PC-9 (cell line): ENCODE data around the gene ANKRD52. TPM values are rescaled to one million over a fixed set of nuclear protein-coding genes. Genes with fewer than 3 reads are reported as not detected.

Source experiments
- BruUV-seq: library from RNA; stranded (reverse); fragments of 400-500 nt; replicated peaks from 2 replicates; lab custom pipeline; 2021; lab: Mats Ljungman, UMichigan
- CTCF ChIA-PET: fragments of 300-600 bp; sonication (Branson Sonifier 250); formaldehyde crosslinking; loops from one replicate; lab custom pipeline; 2022; ENCODE audit warnings: antibody characterized with exemption; lab: Charles Lee
- POLR2A ChIA-PET: fragments of 300-600 bp; sonication (Branson Sonifier 250); formaldehyde crosslinking; loops from one replicate; lab custom pipeline; 2022; ENCODE audit warnings: antibody characterized with exemption; ENCODE audit not compliant: unreplicated experiment; lab: Charles Lee
- DNase-seq, 2 experiments: peaks; one replicate each; pipeline versions ENCODE4 v3.0.0 to v3.0.0-alpha.2; 2015 to 2022; ENCODE audit warnings: mixed read lengths in 1 of 2
- H2AFZ ChIP-seq: fragments of 200-600 bp; sonication (generic); 2 replicates; pipeline ENCODE4 v1.8.1; 2017; ENCODE audit warnings: antibody characterized with exemption
- H3F3A ChIP-seq: fragments of 200-600 bp; sonication (generic); 2 replicates; pipeline ENCODE4 v1.8.1; 2017; ENCODE audit warnings: antibody characterized with exemption, mild to moderate bottlenecking, low read depth; ENCODE audit not compliant: insufficient read depth
- H3K27ac ChIP-seq: fragments of 200-600 bp; sonication (generic); 2 replicates; pipeline ENCODE4 v1.6.1; 2016; ENCODE audit warnings: mixed run types
- H3K27me3 ChIP-seq: fragments of 200-600 bp; sonication (generic); 2 replicates; pipeline ENCODE4 v1.6.1; 2016; ENCODE audit warnings: low read depth, mixed run types; ENCODE audit not compliant: insufficient read depth
- H3K36me3 ChIP-seq: fragments of 200-600 bp; sonication (generic); 2 replicates; pipeline ENCODE4 v1.6.1; 2016; ENCODE audit warnings: low read depth, mixed run types
- H3K4me1 ChIP-seq: fragments of 200-600 bp; sonication (generic); replicated peaks from 2 replicates; pipeline ENCODE4 v1.6.1; 2016; ENCODE audit warnings: mixed run types; ENCODE audit not compliant: insufficient read depth
- H3K4me2 ChIP-seq: fragments of 200-600 bp; sonication (generic); 2 replicates; pipeline ENCODE4 v1.6.1; 2017; ENCODE audit warnings: mixed run types
- H3K4me3 ChIP-seq: fragments of 200-600 bp; sonication (generic); 2 replicates; pipeline ENCODE4 v1.6.1; 2016; ENCODE audit warnings: mixed run types
- H3K79me2 ChIP-seq: fragments of 200-600 bp; sonication (generic); 2 replicates; pipeline ENCODE4 v1.6.1; 2017; ENCODE audit warnings: low read depth, mixed run types
- H3K9me2 ChIP-seq: fragments of 200-600 bp; sonication (generic); 2 replicates; pipeline ENCODE4 v1.8.1; 2017; ENCODE audit warnings: mild to moderate bottlenecking; ENCODE audit not compliant: insufficient read depth
- H3K9me3 ChIP-seq: fragments of 200-600 bp; sonication (generic); 2 replicates; pipeline ENCODE4 v1.8.1; 2016; ENCODE audit warnings: low read depth; ENCODE audit not compliant: insufficient read depth
- H4K20me1 ChIP-seq: fragments of 200-600 bp; sonication (generic); 2 replicates; pipeline ENCODE4 v1.8.1; 2017; ENCODE audit not compliant: insufficient read depth
- CTCF ChIP-seq: fragments of 200-600 bp; sonication (generic); conservative IDR thresholded peaks from 2 replicates; pipeline ENCODE4 v1.6.1; 2017; ENCODE audit warnings: mixed run types, antibody characterized with exemption, mild to moderate bottlenecking, moderate library complexity
- EZH2 ChIP-seq: fragments of 200-600 bp; sonication (generic); IDR thresholded peaks from 2 replicates; pipeline ENCODE4 v1.8.0; 2017; ENCODE audit warnings: antibody characterized with exemption, low read depth
- intact Hi-C: fragments of 100-400 bp; cut with micrococcal nuclease; formaldehyde crosslinking; loops from one replicate; pipeline ENCODE4 v1.10.0; 2022; ENCODE audit not compliant: unreplicated experiment
- total RNA-seq: library from RNA; stranded (reverse); gene quantifications from 2 replicates; pipeline ENCODE4 v1.2.3, GENCODE V29; 2021

The ANKRD52 gene
- total RNA-seq, 1 experiment from 2014 or later: 59.4 TPM

- no peak overlapping the region for H3K4me3 ChIP-seq
- H2AFZ ChIP-seq: no peak overlapping the region
- ChIA-PET CTCF (no interaction called here), POLR2A (interaction anchor here (0.7 kb wide), 1 partner anchor 211 kb away, joined by 4 read pairs; no protein-coding TSS in a partner anchor)
- H3F3A ChIP-seq: peaks cover 20% of the 10 kb centered on the region; the same call in 1 of the 2 replicates
- H3K9me2 ChIP-seq: no peaks in the 10 kb centered on the region; the same call in 1 of the 2 replicates
- TF ChIP-seq CTCF (no peak), EZH2 (no peak)
- no peaks in the 10 kb centered on the region for H3K9me3 ChIP-seq
- H3K27ac ChIP-seq: peak overlapping the region; percentile 42
- no TSS peak for BruUV-seq
- H3K79me2 ChIP-seq: peaks cover 12% of the 10 kb centered on the region
- peak overlapping the region; percentile 37; the same call in 1 of the 2 replicates for H3K4me2 ChIP-seq
- H3K36me3 ChIP-seq: 0 out of 2 replicates have a peak, but pooled peaks cover 4% of the 10 kb centered on the region
- peaks cover 6% of the 10 kb centered on the region for H4K20me1 ChIP-seq
- intact Hi-C loops: no loop called here
- peaks cover 36% of the 10 kb centered on the region for H3K4me1 ChIP-seq
- DNase-seq: peak; percentile 55 to 76
- no peaks in the 10 kb centered on the region for H3K27me3 ChIP-seq
Observed at GRCh38 chr12:56261503-56262232, 3.5 kb upstream of the ANKRD52 start.

- Histone ChIP-seq H3K4me3 (no peak overlapping the region), H2AFZ (no peak overlapping the region), H3K79me2 (peaks cover 20% of the 10 kb centered on the region), H3K9me2 (no peaks in the 10 kb centered on the region; the same call in 1 of the 2 replicates), H3K36me3 (0 out of 2 replicates have a peak, but pooled peaks cover 6% of the 10 kb centered on the region), H3K9me3 (no peaks in the 10 kb centered on the region), H3K27ac (no peak overlapping the region), H3K27me3 (no peaks in the 10 kb centered on the region), H4K20me1 (peaks cover 14% of the 10 kb centered on the region), H3K4me2 (no peak overlapping the region), H3F3A (peaks cover 20% of the 10 kb centered on the region; the same call in 1 of the 2 replicates), H3K4me1 (peaks cover 36% of the 10 kb centered on the region)
- TF ChIP-seq EZH2 (no peak), CTCF (no peak)
- intact Hi-C loops: no loop called here
- DNase-seq: no peak
- CTCF ChIA-PET: no interaction called here
- POLR2A ChIA-PET: no interaction called here
- BruUV-seq: no TSS peak
Observed at GRCh38 chr12:56260921-56261320, 2.7 kb upstream of the ANKRD52 start.

- ChIA-PET POLR2A (no interaction called here), CTCF (interaction anchor here (0.6 kb wide), 1 partner anchor 70 kb away, joined by 9 read pairs; no protein-coding TSS in a partner anchor)
- no peak for DNase-seq
- H3K27ac ChIP-seq: no peak overlapping the region
- peaks cover 25% of the 10 kb centered on the region for H3K79me2 ChIP-seq
- no peak overlapping the region for H3K4me2 ChIP-seq
- peaks cover 31% of the 10 kb centered on the region for H3K4me1 ChIP-seq
- no TSS peak for BruUV-seq
- H3K36me3 ChIP-seq: peaks cover 10% of the 10 kb centered on the region; the same call in 1 of the 2 replicates
- no peak overlapping the region for H2AFZ ChIP-seq
- no peaks in the 10 kb centered on the region; the same call in 1 of the 2 replicates for H3K9me2 ChIP-seq
- peaks cover 20% of the 10 kb centered on the region; the same call in 1 of the 2 replicates for H3F3A ChIP-seq
- H3K4me3 ChIP-seq: no peak overlapping the region
- H3K9me3 ChIP-seq: no peaks in the 10 kb centered on the region
- H4K20me1 ChIP-seq: peaks cover 19% of the 10 kb centered on the region
- TF ChIP-seq CTCF: no peak
- no peak for TF ChIP-seq EZH2
- intact Hi-C loops: no loop called here
- H3K27me3 ChIP-seq: no peaks in the 10 kb centered on the region
Observed at GRCh38 chr12:56260380-56260779, 2.2 kb upstream of the ANKRD52 start.
